ENCODE data around the gene GDF7. TPM values are rescaled to one million over a fixed set of nuclear protein-coding genes. Genes with fewer than 3 reads are reported as not detected.
"Not testable (repeated sequence)": the region's sequence is repeated elsewhere in the genome, so short reads cannot be mapped to it uniquely, and the experiment has no call there.

Gene GDF7
- polyA plus RNA-seq, 1 of the 3 experiments (the other 2 are of a cell fraction): 0.02 TPM

DNA sequence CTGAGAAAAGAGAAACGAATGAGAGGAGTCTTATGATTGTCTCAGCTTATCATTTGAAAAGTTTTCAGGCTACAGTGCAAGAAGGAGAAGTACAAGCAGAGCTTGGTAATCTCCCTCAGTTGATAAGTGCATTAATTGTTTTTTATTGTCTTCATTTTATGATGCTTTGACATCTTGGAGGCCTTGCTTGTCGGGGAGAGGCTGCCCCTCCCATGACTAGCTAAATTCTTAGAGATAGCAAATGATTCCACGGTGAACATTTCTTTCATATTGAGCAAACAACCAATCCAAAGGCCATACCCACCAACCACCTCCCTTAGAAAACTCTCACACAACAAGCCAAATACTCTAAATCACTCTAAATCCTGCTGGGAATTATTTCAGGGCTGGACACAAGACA is 39.8 kb downstream of the GDF7 start:
- H3K9ac ChIP-seq: no peak overlapping the region
- no peaks in the 10 kb centered on the region for H3K9me2 ChIP-seq
- no peaks in the 10 kb centered on the region for H3K9me3 ChIP-seq
- H3F3A ChIP-seq (replicated peaks; ENCODE audit: insufficient read depth): no peaks in the 10 kb centered on the region
- POLR2A ChIA-PET: no interaction called here
- H3K4me1 ChIP-seq (ENCODE audit: control insufficient read depth in 1 of 2, insufficient read depth in 2 of 2, low read depth in 1 of 2, low read length in 1 of 2): no peaks in the 10 kb centered on the region; a peak in 1 of 4 replicates
- TF ChIP-seq, protein P1, sequence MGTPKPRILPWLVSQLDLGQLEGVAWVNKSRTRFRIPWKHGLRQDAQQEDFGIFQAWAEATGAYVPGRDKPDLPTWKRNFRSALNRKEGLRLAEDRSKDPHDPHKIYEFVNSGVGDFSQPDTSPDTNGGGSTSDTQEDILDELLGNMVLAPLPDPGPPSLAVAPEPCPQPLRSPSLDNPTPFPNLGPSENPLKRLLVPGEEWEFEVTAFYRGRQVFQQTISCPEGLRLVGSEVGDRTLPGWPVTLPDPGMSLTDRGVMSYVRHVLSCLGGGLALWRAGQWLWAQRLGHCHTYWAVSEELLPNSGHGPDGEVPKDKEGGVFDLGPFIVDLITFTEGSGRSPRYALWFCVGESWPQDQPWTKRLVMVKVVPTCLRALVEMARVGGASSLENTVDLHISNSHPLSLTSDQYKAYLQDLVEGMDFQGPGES (IDR thresholded peaks at IDR 0.05; ENCODE audit: low read depth, low read length): no peak
- TF ChIP-seq TAF1 (IDR thresholded peaks at IDR 0.05; ENCODE audit: borderline replicate concordance, low read depth, low read length): no peak
- TF ChIP-seq NFIC (IDR thresholded peaks at IDR 0.05; ENCODE audit: borderline replicate concordance): no peak
- no peak for TF ChIP-seq NRF1 (IDR thresholded peaks at IDR 0.05; ENCODE audit: low read depth, low read length)
- no peak for TF ChIP-seq SMC3 (IDR thresholded peaks at IDR 0.05; ENCODE audit: low read depth, low read length)
- TF ChIP-seq RCOR1 (IDR thresholded peaks at IDR 0.05; ENCODE audit: low read length): no peak
- no peak for TF ChIP-seq SIN3A (IDR thresholded peaks at IDR 0.05; ENCODE audit: borderline replicate concordance, low read depth, low read length)
- TF ChIP-seq EP300 (IDR thresholded peaks at IDR 0.05; ENCODE audit: borderline replicate concordance in 1 of 2, low read depth in 1 of 2, low read length in 1 of 2): no peak
- TF ChIP-seq, protein P2, sequence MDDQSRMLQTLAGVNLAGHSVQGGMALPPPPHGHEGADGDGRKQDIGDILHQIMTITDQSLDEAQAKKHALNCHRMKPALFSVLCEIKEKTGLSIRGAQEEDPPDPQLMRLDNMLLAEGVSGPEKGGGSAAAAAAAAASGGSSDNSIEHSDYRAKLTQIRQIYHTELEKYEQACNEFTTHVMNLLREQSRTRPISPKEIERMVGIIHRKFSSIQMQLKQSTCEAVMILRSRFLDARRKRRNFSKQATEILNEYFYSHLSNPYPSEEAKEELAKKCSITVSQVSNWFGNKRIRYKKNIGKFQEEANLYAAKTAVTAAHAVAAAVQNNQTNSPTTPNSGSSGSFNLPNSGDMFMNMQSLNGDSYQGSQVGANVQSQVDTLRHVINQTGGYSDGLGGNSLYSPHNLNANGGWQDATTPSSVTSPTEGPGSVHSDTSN (IDR thresholded peaks at IDR 0.05): no peak
- no peak for TF ChIP-seq RFX5 (IDR thresholded peaks at IDR 0.05; ENCODE audit: low read length)
- DNase-seq: no peak
- H3K79me2 ChIP-seq (ENCODE audit: insufficient read depth): no peaks in the 10 kb centered on the region
- H2AFZ ChIP-seq (ENCODE audit: low read depth): no peak overlapping the region
- H3K36me3 ChIP-seq (replicated peaks in 1 of 2; ENCODE audit: control insufficient read depth in 1 of 2, insufficient read depth in 2 of 2, low read length in 1 of 2): peaks cover 5 to 6% of the 10 kb centered on the region in 2 experiments
- H3K27me3 ChIP-seq (ENCODE audit: insufficient read depth): no peaks in the 10 kb centered on the region
- 84% methylated on average over 3 of the region's 3 CpGs for WGBS (ENCODE audit: low lambda C conversion rate)
- H3K27ac ChIP-seq (ENCODE audit: low read depth in 2 of 2, low read length in 1 of 2): no peak overlapping the region
- no peak overlapping the region for H3K4me3 ChIP-seq (ENCODE audit: low read depth in 2 of 2, low read length in 1 of 2)
- no peak overlapping the region for H3K4me2 ChIP-seq
- H4K20me1 ChIP-seq (ENCODE audit: insufficient read depth): no peaks in the 10 kb centered on the region
- CTCF ChIA-PET: interaction anchor here (0.6 to 1.7 kb wide), 7 partner anchors 14 to 75 kb away, joined by 3 to 5 read pairs (median 3); no protein-coding TSS in a partner anchor

DNA sequence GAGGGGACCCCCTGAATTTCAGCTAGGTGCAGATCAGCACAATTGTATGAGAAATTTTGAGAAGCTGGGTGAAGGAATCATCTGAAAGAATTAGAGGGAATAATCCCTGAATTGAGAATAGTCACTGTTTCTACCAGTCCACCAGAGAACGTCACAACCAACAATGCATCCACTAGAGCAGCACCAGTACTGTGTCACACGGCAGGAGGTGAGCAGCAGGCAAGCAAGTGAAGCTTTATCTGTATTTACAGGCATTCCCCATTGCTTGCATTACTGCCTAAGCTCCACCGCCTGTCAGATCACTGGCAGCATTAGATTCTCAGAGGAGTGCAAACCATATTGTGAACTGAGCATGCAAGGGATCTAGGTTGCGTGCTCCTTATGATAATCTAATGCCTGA is 40.7 kb downstream of the GDF7 start:
- Histone ChIP-seq H3K4me3 (ENCODE audit: low read depth in 2 of 2, low read length in 1 of 2) (no peak overlapping the region), H3K36me3 (replicated peaks in 1 of 2; ENCODE audit: control insufficient read depth in 1 of 2, insufficient read depth in 2 of 2, low read length in 1 of 2) (peaks cover 5 to 6% of the 10 kb centered on the region in 2 experiments), H3K4me2 (no peak overlapping the region), H3K79me2 (ENCODE audit: insufficient read depth) (no peaks in the 10 kb centered on the region), H3K27ac (ENCODE audit: low read depth in 2 of 2, low read length in 1 of 2) (no peak overlapping the region), H3K9me3 (no peaks in the 10 kb centered on the region), H4K20me1 (ENCODE audit: insufficient read depth) (no peaks in the 10 kb centered on the region), H3K27me3 (ENCODE audit: insufficient read depth) (no peaks in the 10 kb centered on the region), H3F3A (replicated peaks; ENCODE audit: insufficient read depth) (no peaks in the 10 kb centered on the region), H2AFZ (ENCODE audit: low read depth) (no peak overlapping the region), H3K9me2 (no peaks in the 10 kb centered on the region), H3K9ac (no peak overlapping the region), H3K4me1 (ENCODE audit: control insufficient read depth in 1 of 2, insufficient read depth in 2 of 2, low read depth in 1 of 2, low read length in 1 of 2) (no peaks in the 10 kb centered on the region)
- TF ChIP-seq FOXJ3 (CRISPR knock-in tag; IDR thresholded peaks at IDR 0.05) (no peak), TAF1 (IDR thresholded peaks at IDR 0.05; ENCODE audit: borderline replicate concordance, low read depth, low read length) (no peak), RXRA (IDR thresholded peaks at IDR 0.05; ENCODE audit: borderline replicate concordance, low read depth) (no peak), GABPA (IDR thresholded peaks at IDR 0.05; ENCODE audit: low read depth) (no peak), CHD2 (IDR thresholded peaks at IDR 0.05; ENCODE audit: low read length, partially characterized antibody) (no peak), FOXM1 (IDR thresholded peaks at IDR 0.05; ENCODE audit: low read depth) (no peak), EZH2phosphoT487 (IDR thresholded peaks at IDR 0.05; ENCODE audit: borderline replicate concordance, low read depth) (no peak), NRF1 (IDR thresholded peaks at IDR 0.05; ENCODE audit: low read depth, low read length) (no peak)
- TF ChIP-seq, protein P3, sequence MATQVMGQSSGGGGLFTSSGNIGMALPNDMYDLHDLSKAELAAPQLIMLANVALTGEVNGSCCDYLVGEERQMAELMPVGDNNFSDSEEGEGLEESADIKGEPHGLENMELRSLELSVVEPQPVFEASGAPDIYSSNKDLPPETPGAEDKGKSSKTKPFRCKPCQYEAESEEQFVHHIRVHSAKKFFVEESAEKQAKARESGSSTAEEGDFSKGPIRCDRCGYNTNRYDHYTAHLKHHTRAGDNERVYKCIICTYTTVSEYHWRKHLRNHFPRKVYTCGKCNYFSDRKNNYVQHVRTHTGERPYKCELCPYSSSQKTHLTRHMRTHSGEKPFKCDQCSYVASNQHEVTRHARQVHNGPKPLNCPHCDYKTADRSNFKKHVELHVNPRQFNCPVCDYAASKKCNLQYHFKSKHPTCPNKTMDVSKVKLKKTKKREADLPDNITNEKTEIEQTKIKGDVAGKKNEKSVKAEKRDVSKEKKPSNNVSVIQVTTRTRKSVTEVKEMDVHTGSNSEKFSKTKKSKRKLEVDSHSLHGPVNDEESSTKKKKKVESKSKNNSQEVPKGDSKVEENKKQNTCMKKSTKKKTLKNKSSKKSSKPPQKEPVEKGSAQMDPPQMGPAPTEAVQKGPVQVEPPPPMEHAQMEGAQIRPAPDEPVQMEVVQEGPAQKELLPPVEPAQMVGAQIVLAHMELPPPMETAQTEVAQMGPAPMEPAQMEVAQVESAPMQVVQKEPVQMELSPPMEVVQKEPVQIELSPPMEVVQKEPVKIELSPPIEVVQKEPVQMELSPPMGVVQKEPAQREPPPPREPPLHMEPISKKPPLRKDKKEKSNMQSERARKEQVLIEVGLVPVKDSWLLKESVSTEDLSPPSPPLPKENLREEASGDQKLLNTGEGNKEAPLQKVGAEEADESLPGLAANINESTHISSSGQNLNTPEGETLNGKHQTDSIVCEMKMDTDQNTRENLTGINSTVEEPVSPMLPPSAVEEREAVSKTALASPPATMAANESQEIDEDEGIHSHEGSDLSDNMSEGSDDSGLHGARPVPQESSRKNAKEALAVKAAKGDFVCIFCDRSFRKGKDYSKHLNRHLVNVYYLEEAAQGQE (IDR thresholded peaks at IDR 0.05; ENCODE audit: low read depth, low read length): no peak
- ChIA-PET POLR2A (no interaction called here), CTCF (interaction anchor here (0.6 to 1.7 kb wide), 8 partner anchors 15 to 100 kb away, joined by 3 to 5 read pairs (median 3); no protein-coding TSS in a partner anchor)
- 98% methylated on average over 4 of the region's 4 CpGs for WGBS (ENCODE audit: low lambda C conversion rate)
- DNase-seq: no peak

DNA sequence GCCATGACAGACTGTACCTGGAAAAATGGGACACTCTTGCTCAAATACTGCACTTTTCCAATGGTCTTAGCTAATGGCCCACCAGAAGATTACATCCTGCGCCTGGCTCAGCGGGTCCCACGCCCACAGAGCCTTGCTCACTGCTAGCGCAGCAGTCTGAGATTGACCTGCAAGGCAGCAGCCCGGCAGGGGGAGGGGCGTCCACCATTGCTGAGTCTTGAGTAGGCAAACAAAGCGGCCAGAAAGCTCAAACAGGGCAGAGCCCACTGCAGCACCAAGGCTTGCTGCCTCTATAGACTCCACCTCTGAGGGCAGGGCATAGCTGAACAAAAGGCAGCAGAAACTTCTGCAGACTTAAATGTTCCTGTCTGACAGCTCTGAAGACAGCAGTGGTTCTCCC is 44.7 kb downstream of the GDF7 start:
- 93% methylated on average over 6 of the region's 7 CpGs for WGBS (ENCODE audit: low lambda C conversion rate)
- H3K36me3 ChIP-seq (replicated peaks in 1 of 2; ENCODE audit: control insufficient read depth in 1 of 2, insufficient read depth in 2 of 2, low read length in 1 of 2); H2AFZ ChIP-seq (ENCODE audit: low read depth); H3K9ac ChIP-seq; H3K9me2 ChIP-seq; H3K27me3 ChIP-seq (ENCODE audit: insufficient read depth); H3K4me1 ChIP-seq (ENCODE audit: control insufficient read depth in 1 of 2, insufficient read depth in 2 of 2, low read depth in 1 of 2, low read length in 1 of 2); H3F3A ChIP-seq (replicated peaks; ENCODE audit: insufficient read depth); H3K4me2 ChIP-seq; POLR2A ChIA-PET; H4K20me1 ChIP-seq (ENCODE audit: insufficient read depth); H3K4me3 ChIP-seq (ENCODE audit: low read depth in 2 of 2, low read length in 1 of 2); H3K79me2 ChIP-seq (ENCODE audit: insufficient read depth); H3K9me3 ChIP-seq; H3K27ac ChIP-seq (ENCODE audit: low read depth in 2 of 2, low read length in 1 of 2); DNase-seq: not testable (repeated sequence)
- CTCF ChIA-PET: interaction anchor here (0.6 to 1.7 kb wide), 4 partner anchors 18 to 71 kb away, joined by 3 to 4 read pairs (median 4); no protein-coding TSS in a partner anchor
